Cerebellar nuclear complex (tissue), 1 donor: Measurements from ENCODE around the gene TFAP2A.

Source experiments
- DNase-seq, 2 experiments: peaks; one replicate each; lab custom pipeline; 2025; lab: John Stamatoyannopoulos, UW

TFAP2A gene

GRCh38 chr6:10382728-10383330 is 32.0 kb downstream of the TFAP2A start:
- DNase-seq = no peak

GRCh38 chr6:10382322-10382721 is 32.6 kb downstream of the TFAP2A start:
- no peak for DNase-seq

GRCh38 chr6:10381830-10382208 is 33.1 kb downstream of the TFAP2A start:
- DNase-seq = no peak

GRCh38 chr6:10381133-10381829 is 33.6 kb downstream of the TFAP2A start:
- DNase-seq = no peak

GRCh38 chr6:10375391-10375969 is 39.4 kb downstream of the TFAP2A start:
- DNase-seq = no peak

GRCh38 chr6:10373642-10374359 is 41.1 kb downstream of the TFAP2A start:
- DNase-seq = no peak

GRCh38 chr6:10369896-10370295 is 45.0 kb downstream of the TFAP2A start:
- DNase-seq = no peak

GRCh38 chr6:10368861-10369260 is 46.0 kb downstream of the TFAP2A start:
- no peak for DNase-seq

- no peak for DNase-seq
These were observed 51.0 kb downstream of the TFAP2A start for GRCh38 chr6:10363911-10364310.

GRCh38 chr6:10362300-10362699 is 52.6 kb downstream of the TFAP2A start:
- DNase-seq = no peak

GRCh38 chr6:10361428-10361827 is 53.4 kb downstream of the TFAP2A start:
- no peak for DNase-seq

- no peak for DNase-seq
These were observed 55.3 kb downstream of the TFAP2A start for GRCh38 chr6:10359581-10359980.

- DNase-seq = no peak
These were observed 59.7 kb downstream of the TFAP2A start for GRCh38 chr6:10355115-10355702.

- DNase-seq = no peak
These were observed 63.1 kb downstream of the TFAP2A start for GRCh38 chr6:10351791-10352190.

GRCh38 chr6:10350720-10351119 is 64.2 kb downstream of the TFAP2A start:
- no peak for DNase-seq

GRCh38 chr6:10347561-10348327 is 67.1 kb downstream of the TFAP2A start:
- no peak for DNase-seq
